HCT116 (cell line): Measurements from ENCODE around the gene TST. TPM values are rescaled to one million over a fixed set of nuclear protein-coding genes. Genes with fewer than 3 reads are reported as not detected.

Experiments used
- ATAC-seq: fragments of 200-7000 bp; cut with Tn5 transposase; 2 replicates; pipeline ENCODE4 v1.9.1; 2020; ENCODE audit warnings: mild to moderate bottlenecking, moderate library complexity
- BruUV-seq: library from RNA; stranded (reverse); fragments of 400-500 nt; replicated peaks from 2 replicates; lab custom pipeline; 2021; lab: Mats Ljungman, UMichigan
- CTCF ChIA-PET: fragments of 300-600 bp; sonication (Branson Sonifier 250); formaldehyde crosslinking; loops from one replicate; lab custom pipeline; 2021; ENCODE audit warnings: antibody characterized with exemption; lab: Charles Lee
- POLR2A ChIA-PET: fragments of 300-600, 350-600 bp; sonication (Branson Sonifier 250); formaldehyde crosslinking; loops from one replicate; lab custom pipeline; 2021; ENCODE audit warnings: antibody characterized with exemption; lab: Charles Lee
- RAD21 ChIA-PET, 2 experiments: fragments of 300-600 bp; sonication (Branson Sonifier 250); formaldehyde crosslinking; loops; one replicate each; lab custom pipeline; 2023; ENCODE audit warnings: low total read pairs in 2 of 2; ENCODE audit not compliant: uncharacterized antibody in 2 of 2, unreplicated experiment in 2 of 2, low non-redundant PET in 1 of 2; lab: Charles Lee
- DNase-seq: peaks from one replicate; pipeline ENCODE4 v3.0.0-alpha.2; 2010; ENCODE audit warnings: low read depth, low spot score
- H2AFZ ChIP-seq: fragments of 200-600 bp; shearing (Covaris generic), sonication (generic); 2 replicates; pipeline ENCODE4 v1.6.1; 2017; ENCODE audit warnings: low read depth, mixed run types, mixed read lengths, antibody characterized with exemption, low read length; ENCODE audit not compliant: poor library complexity, severe bottlenecking
- H3K27ac ChIP-seq: 2 replicates; pipeline ENCODE4 v1.5.1; 2012; ENCODE audit warnings: low read depth, low read length
- H3K27me3 ChIP-seq: fragments of 200-600 bp; sonication (generic); 2 replicates; pipeline ENCODE4 v1.6.1; 2016; ENCODE audit warnings: mixed run types, low read length, mixed read lengths; ENCODE audit not compliant: insufficient read depth
- H3K36me3 ChIP-seq, 2 experiments: fragments of 200-500 bp in 1 of 2; fragments of 200-600 bp in 1 of 2; sonication (Bioruptor generic) in 1 of 2; sonication (generic) in 1 of 2; 2 replicates each; pipeline versions ENCODE4 v1.5.1 to v1.6.1; 2014 to 2016; ENCODE audit warnings: low read length in 2 of 2, inconsistent platforms in 1 of 2, mixed read lengths in 1 of 2, mixed run types in 1 of 2; ENCODE audit not compliant: insufficient read depth in 2 of 2, control insufficient read depth in 1 of 2
- H3K4me1 ChIP-seq, 2 experiments: fragments of 200-600 bp in 1 of 2; sonication (generic) in 1 of 2; 2 replicates each; pipeline versions ENCODE4 v1.5.1 to v1.6.1; 2012 to 2017; ENCODE audit warnings: low read length in 2 of 2, inconsistent platforms in 1 of 2, mild to moderate bottlenecking in 1 of 2, mixed read lengths in 1 of 2, mixed run types in 1 of 2, moderate library complexity in 1 of 2; ENCODE audit not compliant: insufficient read depth in 2 of 2, control insufficient read depth in 1 of 2
- H3K4me2 ChIP-seq: fragments of 200-600 bp; sonication (generic); 2 replicates; pipeline ENCODE4 v1.6.1; 2017; ENCODE audit warnings: mixed run types, low read length, mixed read lengths
- H3K4me3 ChIP-seq, 2 experiments: fragments of 200-600 bp in 1 of 2; sonication (generic) in 1 of 2; replicated peaks in 1 of 2; 2 replicates each; pipeline ENCODE4 v1.5.1; 2011 to 2016; ENCODE audit warnings: low read length in 2 of 2, control low read depth in 1 of 2, low read depth in 1 of 2, mild to moderate bottlenecking in 1 of 2, mixed read lengths in 1 of 2, mixed run types in 1 of 2
- H3K79me2 ChIP-seq: fragments of 200-600 bp; sonication (generic); 2 replicates; pipeline ENCODE4 v1.6.1; 2017; ENCODE audit warnings: mild to moderate bottlenecking, mixed run types, low read length, moderate library complexity, mixed read lengths; ENCODE audit not compliant: insufficient read depth
- H3K9ac ChIP-seq: fragments of 200-600 bp; sonication (generic); 2 replicates; pipeline ENCODE4 v1.6.1; 2016; ENCODE audit warnings: low read length, mixed read lengths
- H3K9me2 ChIP-seq: fragments of 200-600 bp; sonication (generic), shearing (Covaris generic); 2 replicates; pipeline ENCODE4 v1.6.1; 2017; ENCODE audit warnings: mixed run types, mild to moderate bottlenecking, moderate library complexity; ENCODE audit not compliant: insufficient read depth
- H3K9me3 ChIP-seq, 2 experiments: fragments of 200-500 bp in 1 of 2; fragments of 200-600 bp in 1 of 2; sonication (Bioruptor generic) in 1 of 2; sonication (generic) in 1 of 2; 2 replicates each; pipeline ENCODE4 v1.6.1; 2014 to 2017; ENCODE audit warnings: low read length in 2 of 2, mixed read lengths in 2 of 2, inconsistent platforms in 1 of 2, low read depth in 1 of 2, mild to moderate bottlenecking in 1 of 2, mixed run types in 1 of 2, moderate library complexity in 1 of 2; ENCODE audit not compliant: control insufficient read depth in 1 of 2, insufficient read depth in 1 of 2
- H4K20me1 ChIP-seq: fragments of 200-600 bp; sonication (generic), shearing (Covaris generic); 2 replicates; pipeline ENCODE4 v1.6.1; 2017; ENCODE audit warnings: mixed run types, mild to moderate bottlenecking, moderate library complexity; ENCODE audit not compliant: insufficient read depth
- CBX3 ChIP-seq: IDR thresholded peaks from 2 replicates; pipeline ENCODE4 v1.6.1; 2012; ENCODE audit warnings: low read depth
- ELF1 ChIP-seq: IDR thresholded peaks from 2 replicates; pipeline ENCODE4 v1.6.1; 2012; ENCODE audit warnings: low read depth, borderline replicate concordance
- EZH2 ChIP-seq: fragments of 200-600 bp; sonication (generic); IDR thresholded peaks from 2 replicates; pipeline ENCODE4 v1.6.1; 2017; ENCODE audit warnings: antibody characterized with exemption, mixed run types
- JUND ChIP-seq: IDR thresholded peaks from 2 replicates; pipeline ENCODE4 v1.6.1; 2012
- MAX ChIP-seq: IDR thresholded peaks from 2 replicates; pipeline ENCODE4 v1.6.1; 2012
- POLR2A ChIP-seq: IDR thresholded peaks from 2 replicates; pipeline ENCODE4 v1.7.0; 2011; ENCODE audit warnings: borderline replicate concordance; ENCODE audit not compliant: insufficient read depth, insufficient read length; ENCODE audit errors: extremely low read depth
- POLR2AphosphoS5 ChIP-seq: IDR thresholded peaks from 2 replicates; pipeline ENCODE4 v1.6.1; 2011; ENCODE audit warnings: mild to moderate bottlenecking, low read depth, low read length, moderate library complexity
- RAD21 ChIP-seq: IDR thresholded peaks from 2 replicates; pipeline ENCODE4 v1.6.1; 2012; ENCODE audit warnings: low read depth, mild to moderate bottlenecking
- SP1 ChIP-seq: IDR thresholded peaks from 2 replicates; pipeline ENCODE4 v1.6.1; 2012; ENCODE audit warnings: low read depth
- YY1 ChIP-seq: IDR thresholded peaks from 2 replicates; pipeline ENCODE4 v1.6.1; 2011; ENCODE audit warnings: low read length, low read depth, moderate library complexity, mild to moderate bottlenecking; ENCODE audit not compliant: insufficient replicate concordance; ENCODE audit errors: extremely low read depth
- ZBTB33 ChIP-seq: IDR thresholded peaks from 2 replicates; pipeline ENCODE4 v1.6.1; 2011; ENCODE audit warnings: mild to moderate bottlenecking, low read length, moderate library complexity; ENCODE audit not compliant: insufficient replicate concordance; ENCODE audit errors: extremely low read depth
- ZNF274 ChIP-seq: fragments of 200-500 bp; sonication (Bioruptor generic); IDR thresholded peaks from 2 replicates; pipeline ENCODE4 v1.6.1; 2014; ENCODE audit warnings: mild to moderate bottlenecking, low read depth, low read length, inconsistent platforms
- intact Hi-C: fragments of 100-400 bp; cut with micrococcal nuclease; formaldehyde crosslinking; loops from 2 replicates; pipeline ENCODE4 v1.10.0; 2022
- total RNA-seq: library from RNA; stranded (reverse); gene quantifications from one replicate; pipeline ENCODE4 v1.2.1, GENCODE V29; 2021; ENCODE audit not compliant: unreplicated experiment

Gene TST
- total RNA-seq, 1 experiment from 2014 or later: 32.1 TPM

GRCh38 chr22:36971341-36972125, 47.7 kb downstream of the TST start:
- TF ChIP-seq CBX3 (no peak), JUND (no peak), ZNF274 (no peak), YY1 (no peak), POLR2A (no peak), ELF1 (no peak), EZH2 (no peak)
- TF ChIP-seq, all 23 proteins: peak for 0
- H3K4me2 ChIP-seq: no peak overlapping the region
- no peak overlapping the region for H3K9ac ChIP-seq
- no peak overlapping the region for H2AFZ ChIP-seq
- no peak for ATAC-seq
- no peak overlapping the region for H3K4me3 ChIP-seq
- ChIA-PET RAD21 (no interaction called here), CTCF (no interaction called here), POLR2A (no interaction called here)
- no peaks in the 10 kb centered on the region for H3K36me3 ChIP-seq
- intact Hi-C loops: no loop called here
- H4K20me1 ChIP-seq: no peaks in the 10 kb centered on the region
- H3K9me3 ChIP-seq: no peaks in the 10 kb centered on the region
- no peaks in the 10 kb centered on the region for H3K79me2 ChIP-seq
- no peak overlapping the region for H3K27ac ChIP-seq
- no peak for DNase-seq
- no peaks in the 10 kb centered on the region for H3K27me3 ChIP-seq
- no TSS peak for BruUV-seq
- no peaks in the 10 kb centered on the region for H3K4me1 ChIP-seq
- no peaks in the 10 kb centered on the region for H3K9me2 ChIP-seq

GRCh38 chr22:36968249-36968964, 50.8 kb downstream of the TST start:
- H3K4me2 ChIP-seq: no peak overlapping the region
- intact Hi-C loops: no loop called here
- H3K27ac ChIP-seq: no peak overlapping the region
- H2AFZ ChIP-seq: no peak overlapping the region
- ATAC-seq: no peak
- no peaks in the 10 kb centered on the region for H4K20me1 ChIP-seq
- no peak for DNase-seq
- RAD21 ChIA-PET: no interaction called here
- no peaks in the 10 kb centered on the region for H3K27me3 ChIP-seq
- BruUV-seq: no TSS peak
- no peaks in the 10 kb centered on the region for H3K79me2 ChIP-seq
- no peaks in the 10 kb centered on the region for H3K9me3 ChIP-seq
- H3K36me3 ChIP-seq: no peaks in the 10 kb centered on the region
- peaks cover 5 to 12% of the 10 kb centered on the region in 2 experiments for H3K4me1 ChIP-seq
- no peak overlapping the region for H3K9ac ChIP-seq
- H3K9me2 ChIP-seq: no peaks in the 10 kb centered on the region
- no peak overlapping the region for H3K4me3 ChIP-seq
- TF ChIP-seq RAD21 (no peak), SP1 (no peak), MAX (no peak), ZBTB33 (no peak), EZH2 (no peak), POLR2AphosphoS5 (no peak)
- POLR2A ChIA-PET: interaction anchor here (0.8 to 1.3 kb wide), 2 partner anchors 9 to 231 kb away, joined by 3 read pairs; no protein-coding TSS in a partner anchor
- CTCF ChIA-PET: interaction anchor here (1.7 kb wide), 1 partner anchor 9 kb away, joined by 14 read pairs; no protein-coding TSS in a partner anchor
